ENCODE data around the gene PAQR3.

- peak; percentile 52 to 86 (median 77) for TF ChIP-seq CTCF (IDR thresholded peaks at IDR 0.05 in 8 of 11, conservative IDR thresholded peaks at IDR 0.05 in 3 of 11)
- no peak for TF ChIP-seq POLR2A (IDR thresholded peaks at IDR 0.05)
- no peak for TF ChIP-seq POLR2AphosphoS5 (IDR thresholded peaks at IDR 0.05)
These were observed 74.7 kb downstream of the PAQR3 start for GRCh38 chr4:78864405-78865024.
